ENCODE measurements around the gene NDUFA11. TPM values are rescaled to one million over a fixed set of nuclear protein-coding genes. Genes with fewer than 3 reads are reported as not detected.

NDUFA11 gene
- total and polyA plus RNA-seq, 9 of the 15 experiments (the other 6 are each of a cell fraction or from before 2014, with no cell fraction given), result 63.3 to 486 (median 274) TPM

DNA sequence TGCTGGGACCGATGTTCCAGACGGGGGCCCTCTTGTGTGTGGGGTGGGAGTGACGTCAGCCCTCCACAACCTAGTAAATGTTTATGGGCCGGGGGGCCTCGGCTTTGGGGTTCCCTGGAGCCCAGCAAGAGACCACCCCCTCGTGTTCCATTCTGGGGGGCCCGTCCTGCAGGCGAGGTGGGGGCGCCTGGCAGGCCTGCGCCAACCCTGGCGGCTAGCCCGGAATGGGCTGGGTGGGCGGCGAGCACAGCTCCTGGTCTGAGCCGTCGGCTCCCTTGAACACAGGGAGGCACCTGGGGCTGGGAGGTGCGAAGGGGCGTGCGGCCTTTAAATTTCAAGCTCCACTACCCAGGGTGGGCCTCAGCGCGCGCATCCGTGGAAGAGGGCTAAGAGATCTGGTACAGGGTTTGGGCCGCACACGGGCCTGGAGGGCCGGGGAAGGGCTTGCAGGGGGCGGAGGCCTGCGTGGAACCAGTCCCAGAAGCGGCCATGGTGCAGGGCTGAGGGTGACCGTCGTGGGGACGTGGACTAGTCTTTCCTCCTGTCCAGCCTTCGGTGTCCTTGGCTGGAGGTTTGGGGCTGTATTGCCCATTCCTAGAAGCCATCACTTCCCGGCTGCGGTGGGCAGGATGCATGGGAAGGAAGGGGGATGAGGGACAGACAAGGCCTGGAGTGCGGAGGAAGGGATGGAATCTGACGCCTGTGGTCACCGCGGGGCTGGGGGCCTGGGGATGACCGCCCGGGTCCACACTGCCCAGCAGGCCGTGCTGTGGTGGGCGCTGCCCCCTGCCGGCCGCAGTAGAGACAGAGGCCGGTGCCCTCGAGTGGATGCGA is 11.4 kb downstream of the NDUFA11 start (continued):
- TF ChIP-seq, protein P1, sequence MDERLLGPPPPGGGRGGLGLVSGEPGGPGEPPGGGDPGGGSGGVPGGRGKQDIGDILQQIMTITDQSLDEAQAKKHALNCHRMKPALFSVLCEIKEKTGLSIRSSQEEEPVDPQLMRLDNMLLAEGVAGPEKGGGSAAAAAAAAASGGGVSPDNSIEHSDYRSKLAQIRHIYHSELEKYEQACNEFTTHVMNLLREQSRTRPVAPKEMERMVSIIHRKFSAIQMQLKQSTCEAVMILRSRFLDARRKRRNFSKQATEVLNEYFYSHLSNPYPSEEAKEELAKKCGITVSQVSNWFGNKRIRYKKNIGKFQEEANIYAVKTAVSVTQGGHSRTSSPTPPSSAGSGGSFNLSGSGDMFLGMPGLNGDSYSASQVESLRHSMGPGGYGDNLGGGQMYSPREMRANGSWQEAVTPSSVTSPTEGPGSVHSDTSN (CRISPR knock-in tag; IDR thresholded peaks at IDR 0.05; ENCODE audit: low read depth), result no peak
- TF ChIP-seq, protein P1 (tag; conservative IDR thresholded peaks at IDR 0.05; ENCODE audit: low read depth), result no peak
- TF ChIP-seq CCNT2 (IDR thresholded peaks at IDR 0.05; ENCODE audit: borderline replicate concordance, extremely low read depth, insufficient read length, low read depth, low read length), result peak; percentile 41
- TF ChIP-seq GABPB2 (CRISPR knock-in tag; conservative IDR thresholded peaks at IDR 0.05), result no peak
- no peak for TF ChIP-seq ZNF23 (CRISPR knock-in tag; IDR thresholded peaks at IDR 0.05)
- 0 out of 2 replicates have a peak, but pooled peaks have one; percentile 26 for TF ChIP-seq ZSCAN29 (IDR thresholded peaks at IDR 0.05)
- 0 out of 2 replicates have a peak, but pooled peaks have one; percentile 40 for TF ChIP-seq ATF3 (IDR thresholded peaks at IDR 0.05)
- TF ChIP-seq ATF3 (CRISPR knock-in tag; conservative IDR thresholded peaks at IDR 0.05), result no peak
- TF ChIP-seq, protein P2, sequence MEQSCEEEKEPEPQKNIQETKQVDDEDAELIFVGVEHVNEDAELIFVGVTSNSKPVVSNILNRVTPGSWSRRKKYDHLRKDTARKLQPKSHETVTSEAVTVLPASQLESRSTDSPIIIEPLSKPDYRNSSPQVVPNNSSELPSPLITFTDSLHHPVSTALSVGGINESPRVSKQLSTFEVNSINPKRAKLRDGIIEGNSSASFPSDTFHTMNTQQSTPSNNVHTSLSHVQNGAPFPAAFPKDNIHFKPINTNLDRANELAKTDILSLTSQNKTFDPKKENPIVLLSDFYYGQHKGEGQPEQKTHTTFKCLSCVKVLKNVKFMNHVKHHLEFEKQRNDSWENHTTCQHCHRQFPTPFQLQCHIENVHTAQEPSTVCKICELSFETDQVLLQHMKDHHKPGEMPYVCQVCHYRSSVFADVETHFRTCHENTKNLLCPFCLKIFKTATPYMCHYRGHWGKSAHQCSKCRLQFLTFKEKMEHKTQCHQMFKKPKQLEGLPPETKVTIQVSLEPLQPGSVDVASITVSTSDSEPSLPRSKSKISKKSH (CRISPR knock-in tag; IDR thresholded peaks at IDR 0.05), result no peak
- TF ChIP-seq HMGN3 (IDR thresholded peaks at IDR 0.05; ENCODE audit: borderline replicate concordance, extremely low read depth, insufficient read length, low read depth, low read length), result peak; percentile 42
- peak; percentile 65 for TF ChIP-seq POLR2A (conservative IDR thresholded peaks at IDR 0.05)
- TF ChIP-seq ZNF263 (CRISPR knock-in tag; IDR thresholded peaks at IDR 0.05; ENCODE audit: borderline replicate concordance), result peak; percentile 76; the same call in 1 of the 2 replicates
- no peak for TF ChIP-seq ATF1 (CRISPR knock-in tag; IDR thresholded peaks at IDR 0.05)
- peak; percentile 23; the same call in 1 of the 2 replicates for TF ChIP-seq ATF1 (tag; IDR thresholded peaks at IDR 0.05)
- TF ChIP-seq YY1 (IDR thresholded peaks at IDR 0.05; ENCODE audit: borderline replicate concordance in 1 of 3, control insufficient read depth in 1 of 3, extremely low read depth in 1 of 3, insufficient read depth in 3 of 3, insufficient read length in 1 of 3, insufficient replicate concordance in 2 of 3, low read depth in 1 of 3, low read length in 2 of 3), result peak in 1 of 3 experiments; percentile 8

Data from K562 (cell line).